Activated effector memory CD4-positive, alpha-beta T cell treated with Interleukin-2 at 50 U/mL for 16 hours (primary cell): ENCODE measurements around the gene TCAF2.
A peak's percentile ranks its signal among the peaks of the same experiment; 100 is the strongest.
"Not testable (repeated sequence)": the region's sequence is repeated elsewhere in the genome, so short reads cannot be mapped to it uniquely, and the experiment has no call there.

Experiments
- DNase-seq: peaks from one replicate; pipeline ENCODE4 v3.0.0-alpha.2; 2020

The TCAF2 gene

GRCh38 chr7:143620646-143621045, at the start of gene TCAF2:
TSS of gene TCAF2 (plus strand) at chr7:143620974.
- DNase-seq, result peak; percentile 80

DNA sequence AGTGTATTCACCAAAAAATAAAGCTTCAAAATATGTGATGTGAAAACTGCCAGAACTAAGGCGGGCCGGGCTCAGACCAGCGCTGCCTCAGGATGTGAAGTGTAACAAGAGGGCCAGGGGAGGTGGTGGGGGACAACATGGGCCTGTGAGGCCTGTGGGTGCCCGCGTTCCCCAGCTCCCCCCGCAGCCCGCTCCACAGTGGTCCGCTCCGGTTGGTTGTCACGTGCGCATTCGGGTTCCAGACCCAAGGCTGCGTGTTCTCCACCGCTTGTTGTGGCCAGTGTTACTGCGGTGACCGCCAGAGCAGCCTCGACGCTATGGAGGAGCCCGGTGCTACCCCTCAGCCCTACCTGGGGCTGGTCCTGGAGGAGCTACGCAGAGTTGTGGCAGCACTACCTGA, 49.3 kb upstream of the TCAF2 start, which contains the start of gene CTAGE15:
Gene CTAGE15 (plus strand): TSS at position 301 of the 400 bp plus-strand sequence. CDS start 17 bp downstream, at position 318.
- DNase-seq, result not testable (repeated sequence)

GRCh38 chr7:143588183-143588582, 32.6 kb upstream of the TCAF2 start:
- DNase-seq, result not testable (repeated sequence)

DNA sequence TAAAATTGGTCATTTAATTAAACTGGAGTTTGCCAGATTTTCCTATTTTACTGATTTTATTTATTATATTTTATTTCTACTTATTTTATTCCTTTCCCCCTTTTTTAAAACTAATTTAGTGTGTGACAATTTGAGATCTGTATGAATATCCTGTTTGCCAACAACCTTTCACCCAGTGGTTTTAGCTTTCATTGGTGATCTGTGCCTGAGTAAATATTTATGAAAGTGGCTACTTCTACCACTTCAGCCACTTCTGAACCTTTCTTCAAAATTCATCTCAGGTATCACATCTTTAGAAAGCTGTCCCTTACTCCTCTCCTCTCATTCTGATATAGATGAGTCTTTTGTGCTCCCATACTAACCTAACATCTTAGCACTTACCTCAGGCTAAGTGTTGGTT, 30.9 kb upstream of the TCAF2 start:
- not testable (repeated sequence) for DNase-seq

GRCh38 chr7:143598086-143598485, 22.7 kb upstream of the TCAF2 start:
- not testable (repeated sequence) for DNase-seq

GRCh38 chr7:143603549-143603948, 17.2 kb upstream of the TCAF2 start:
- not testable (repeated sequence) for DNase-seq

- not testable (repeated sequence) for DNase-seq
These were observed 14.7 kb upstream of the TCAF2 start for GRCh38 chr7:143606088-143606487.

- DNase-seq, result not testable (repeated sequence)
These were observed 5.2 kb upstream of the TCAF2 start for GRCh38 chr7:143615545-143615944.

DNA sequence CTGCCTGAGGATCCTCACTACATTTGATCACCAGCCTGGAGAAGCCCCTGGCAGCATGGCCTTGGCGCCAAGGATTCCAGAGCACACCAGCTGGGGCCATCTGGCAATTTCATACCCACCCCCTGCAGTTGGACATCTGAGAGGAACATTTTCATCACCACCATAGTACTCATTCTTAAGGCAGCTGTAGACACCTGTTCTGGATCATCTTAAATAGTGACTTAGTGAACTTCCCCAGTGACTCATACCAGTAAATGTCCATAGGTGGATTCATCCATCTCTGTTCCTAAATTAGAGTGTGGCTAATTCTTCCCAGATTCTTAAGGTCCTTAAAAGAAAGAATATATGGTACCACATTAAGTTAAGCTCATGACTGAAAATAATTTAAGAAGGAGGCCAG, 3.6 kb upstream of the TCAF2 start:
- DNase-seq, result not testable (repeated sequence)

DNA sequence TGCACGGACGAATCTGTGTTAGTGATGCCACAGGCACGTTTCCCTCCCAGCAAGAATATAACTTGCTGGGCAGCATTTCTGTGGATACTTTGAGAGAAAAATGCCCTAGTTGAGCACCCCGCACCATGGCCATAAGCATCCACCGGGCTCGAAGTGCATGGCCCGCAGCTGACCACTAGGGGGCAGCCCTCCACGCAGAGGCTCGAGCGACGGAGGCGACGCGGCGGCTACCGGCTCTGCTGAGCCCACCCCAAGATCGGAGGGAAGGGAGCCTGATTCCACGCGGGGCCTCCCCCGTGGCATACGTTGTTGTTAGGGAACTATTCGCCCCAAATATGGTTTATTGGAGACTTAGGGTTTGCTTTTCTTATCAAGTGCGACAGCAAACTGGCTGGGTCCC, 716 bp upstream of the TCAF2 start:
- peak; percentile 60 for DNase-seq

- not testable (repeated sequence) for DNase-seq
These were observed 401 bp downstream of the TCAF2 start for GRCh38 chr7:143621175-143621574.

DNA sequence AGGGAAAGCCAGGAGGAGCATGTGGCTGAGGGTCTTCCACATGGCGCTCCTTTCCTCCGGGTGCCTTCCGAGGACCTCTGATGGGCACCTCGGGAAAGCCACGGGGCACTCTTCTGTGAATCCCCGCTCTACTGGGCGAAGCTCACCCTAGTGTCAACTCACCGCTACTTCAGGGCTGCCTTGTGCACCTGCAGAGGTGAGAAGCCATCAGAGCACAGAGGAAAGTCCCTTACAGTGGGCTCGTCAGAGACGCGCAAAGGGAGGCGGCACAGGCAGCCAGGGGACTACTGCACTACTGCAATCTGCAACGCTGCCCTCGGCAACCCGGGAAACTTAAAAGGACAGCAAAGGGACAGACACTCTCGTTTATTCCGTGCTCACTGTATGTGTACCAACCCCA, 1.4 kb downstream of the TCAF2 start:
- DNase-seq, result not testable (repeated sequence)

- DNase-seq, result not testable (repeated sequence)
These were observed 9.9 kb downstream of the TCAF2 start for GRCh38 chr7:143630653-143631052.

DNA sequence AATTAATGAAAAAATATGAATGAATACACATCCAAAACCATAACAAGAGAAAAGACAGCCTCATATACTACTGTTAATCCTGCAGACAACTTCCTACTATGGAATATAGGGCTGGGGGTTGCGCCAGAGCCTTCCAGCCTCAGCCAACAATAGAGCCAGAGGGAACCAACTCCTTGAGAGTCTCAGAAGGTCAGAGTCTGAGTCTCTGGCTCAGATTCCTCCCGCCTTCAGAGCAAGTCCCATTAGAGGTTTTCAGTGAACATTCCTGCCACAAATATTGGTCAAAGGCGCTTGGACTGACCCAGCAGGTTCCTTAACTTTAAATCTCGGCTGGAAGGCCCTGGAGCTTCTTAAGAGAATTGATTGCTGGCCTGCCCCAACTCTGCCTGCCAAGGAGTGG, 11.7 kb downstream of the TCAF2 start:
- not testable (repeated sequence) for DNase-seq

GRCh38 chr7:143633013-143633618, 12.3 kb downstream of the TCAF2 start:
- DNase-seq, result not testable (repeated sequence)

GRCh38 chr7:143635364-143636240, 14.8 kb downstream of the TCAF2 start:
- not testable (repeated sequence) for DNase-seq

GRCh38 chr7:143639372-143639771, 18.6 kb downstream of the TCAF2 start:
- DNase-seq, result not testable (repeated sequence)

- not testable (repeated sequence) for DNase-seq
These were observed 19.9 kb downstream of the TCAF2 start for GRCh38 chr7:143640528-143641189.

DNA sequence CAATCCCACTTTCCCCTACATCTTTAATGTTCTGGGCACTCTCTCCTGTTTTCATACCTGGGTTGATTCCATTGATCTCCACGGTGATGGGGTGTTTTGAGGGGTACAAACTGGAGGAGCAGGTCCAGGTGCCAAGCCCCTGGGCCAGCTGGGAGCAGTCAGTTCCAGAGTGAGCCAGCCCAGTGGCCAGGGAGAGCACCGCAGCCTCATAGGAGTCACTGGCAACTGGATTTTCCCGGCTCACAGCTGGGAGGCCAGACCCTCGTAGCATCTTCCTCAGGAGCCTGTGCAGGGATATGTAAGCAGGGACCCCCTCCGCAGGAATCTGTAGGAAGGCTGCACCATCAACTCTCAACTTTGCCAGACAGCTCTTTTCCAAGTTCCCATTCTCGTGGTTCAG, 25.8 kb downstream of the TCAF2 start:
- not testable (repeated sequence) for DNase-seq

GRCh38 chr7:143649902-143650301, 29.1 kb downstream of the TCAF2 start:
- not testable (repeated sequence) for DNase-seq

DNA sequence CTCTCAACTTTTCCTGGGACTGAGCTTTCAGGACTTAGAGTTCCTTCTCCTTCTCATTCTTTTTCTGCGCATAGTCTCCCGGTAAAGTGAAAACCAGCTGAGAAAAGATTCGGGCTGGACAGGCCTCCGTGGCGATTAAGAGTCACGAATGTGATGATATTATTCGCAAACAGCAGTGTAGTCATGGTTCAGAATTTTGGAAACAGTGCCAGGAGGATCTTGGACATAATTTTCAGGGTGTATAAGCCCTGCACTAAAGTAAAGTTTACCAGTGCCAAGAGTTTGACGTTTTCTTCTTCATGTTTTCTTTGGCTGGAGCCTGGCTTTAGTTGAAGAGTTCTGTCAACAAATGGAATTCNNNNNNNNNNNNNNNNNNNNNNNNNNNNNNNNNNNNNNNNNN, 29.7 kb downstream of the TCAF2 start:
- not testable (repeated sequence) for DNase-seq
